Neural progenitor cell (in vitro differentiated cells): ENCODE results near the gene RS1. TPM values are rescaled to one million over a fixed set of nuclear protein-coding genes. Genes with fewer than 3 reads are reported as not detected.

Source experiments
- DNase-seq: peaks from one replicate; pipeline ENCODE4 v3.0.0-alpha.2; 2016; ENCODE audit warnings: low spot score
- H2AFZ ChIP-seq: fragments of 200-600 bp; sonication (generic); replicated peaks from 2 replicates; pipeline ENCODE4 v1.6.1; 2016; ENCODE audit warnings: antibody characterized with exemption
- H3F3A ChIP-seq: fragments of 200-600 bp; sonication (generic); 2 replicates; pipeline ENCODE4 v1.6.1; 2016; ENCODE audit warnings: antibody characterized with exemption, low read depth
- H3K27ac ChIP-seq: fragments of 200-600 bp; sonication (generic); 2 replicates; pipeline ENCODE4 v1.5.1; 2016; ENCODE audit warnings: mild to moderate bottlenecking
- H3K27me3 ChIP-seq: fragments of 200-600 bp; sonication (generic); 2 replicates; pipeline ENCODE4 v1.6.1; 2016; ENCODE audit warnings: mild to moderate bottlenecking, moderate library complexity
- H3K36me3 ChIP-seq: fragments of 200-600 bp; sonication (generic); 2 replicates; pipeline ENCODE4 v1.5.1; 2016
- H3K4me1 ChIP-seq: fragments of 200-600 bp; sonication (generic); 2 replicates; pipeline ENCODE4 v1.6.1; 2016; ENCODE audit warnings: mixed run types
- H3K4me2 ChIP-seq: fragments of 200-600 bp; sonication (generic); 2 replicates; pipeline ENCODE4 v1.6.1; 2016
- H3K4me3 ChIP-seq: fragments of 200-600 bp; sonication (generic); 2 replicates; pipeline ENCODE4 v1.5.1; 2016
- H3K79me2 ChIP-seq: fragments of 200-600 bp; sonication (generic); 2 replicates; pipeline ENCODE4 v1.6.1; 2016; ENCODE audit warnings: low read depth
- H3K9ac ChIP-seq: fragments of 200-600 bp; sonication (generic); 2 replicates; pipeline ENCODE4 v1.6.1; 2016
- H3K9me3 ChIP-seq: fragments of 200-600 bp; sonication (generic); 2 replicates; pipeline ENCODE4 v1.5.1; 2016; ENCODE audit warnings: low read depth
- H4K20me1 ChIP-seq: fragments of 200-600 bp; sonication (generic); 2 replicates; pipeline ENCODE4 v1.6.1; 2016; ENCODE audit warnings: low read depth
- H3K27ac Mint-ChIP-seq: 3 replicates; pipeline ENCODE4 v1.8.0; 2021; ENCODE audit warnings: mixed read lengths
- H3K27me3 Mint-ChIP-seq: 2 replicates; pipeline ENCODE4 v1.8.0; 2022; ENCODE audit warnings: low read depth, mild to moderate bottlenecking, inconsistent platforms, moderate library complexity, mixed read lengths; ENCODE audit not compliant: insufficient read depth
- H3K36me3 Mint-ChIP-seq: 3 replicates; pipeline ENCODE4 v1.8.0; 2021; ENCODE audit warnings: mixed read lengths
- H3K4me1 Mint-ChIP-seq: 3 replicates; pipeline ENCODE4 v1.8.0; 2021; ENCODE audit warnings: mixed read lengths
- H3K4me3 Mint-ChIP-seq: 3 replicates; pipeline ENCODE4 v1.8.0; 2021; ENCODE audit warnings: mild to moderate bottlenecking, moderate library complexity, mixed read lengths
- H3K9me3 Mint-ChIP-seq: 3 replicates; pipeline ENCODE4 v1.8.0; 2020; ENCODE audit warnings: mixed read lengths
- EZH2 ChIP-seq: fragments of 200-600 bp; sonication (generic); IDR thresholded peaks from 2 replicates; pipeline ENCODE4 v1.6.1; 2017; ENCODE audit warnings: antibody characterized with exemption, mild to moderate bottlenecking, moderate library complexity
- EZH2phosphoT487 ChIP-seq: fragments of 200-600 bp; sonication (generic); IDR thresholded peaks from 2 replicates; pipeline ENCODE4 v1.6.1; 2017; ENCODE audit warnings: antibody characterized with exemption
- total RNA-seq: library from RNA; depleted of rRNA; stranded (reverse); fragments of >200 nt; gene quantifications from 2 replicates; pipeline ENCODE4 v1.2.3, GENCODE V29; 2015; ENCODE audit warnings: low replicate concordance
- TF ChIP-seq, protein P1 (sequence below): fragments of 200-600 bp; sonication (generic); IDR thresholded peaks from 2 replicates; pipeline ENCODE4 v1.5.1; 2017; ENCODE audit warnings: antibody characterized with exemption, mild to moderate bottlenecking

Gene RS1
- total RNA-seq, 1 donor from 2014 or later = not detected

DNA sequence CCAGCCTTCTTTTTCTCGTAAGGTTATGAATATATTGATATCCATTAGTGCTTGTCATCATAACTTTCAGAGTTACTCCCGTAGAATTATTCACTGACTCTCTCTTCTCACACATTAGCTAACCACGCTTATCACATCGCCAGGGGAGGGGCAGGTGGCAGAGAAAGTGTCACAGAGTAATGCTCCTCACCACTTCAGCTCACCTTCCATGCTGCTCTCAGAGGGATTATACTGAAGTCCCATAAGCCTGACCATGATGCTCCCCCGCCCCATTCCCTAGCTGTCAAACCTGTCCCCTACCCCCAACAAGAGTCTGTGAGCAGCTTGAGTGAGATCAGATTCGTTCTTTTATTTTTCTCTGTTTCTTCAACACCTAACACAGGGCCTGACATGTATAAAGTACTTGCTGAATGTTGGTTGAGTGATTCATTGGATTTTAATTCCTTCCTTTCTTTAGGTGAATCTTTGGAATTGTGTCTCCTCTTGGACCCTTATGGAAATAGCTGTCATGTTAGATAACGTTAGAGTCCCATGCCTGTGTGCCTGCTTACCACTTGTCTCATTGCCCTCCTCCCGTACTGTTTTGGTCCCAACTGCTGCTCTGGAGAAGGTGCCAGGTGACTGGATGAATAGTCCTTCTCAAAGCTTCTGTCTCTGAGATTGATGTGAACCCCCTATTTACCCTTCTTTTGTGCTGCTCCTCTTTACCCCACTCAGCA is 55.1 kb downstream of the RS1 start:
- no peaks in the 10 kb centered on the region for H3K27me3 ChIP-seq
- H3K27me3 Mint-ChIP-seq = no peaks in the 10 kb centered on the region
- H3K4me1 ChIP-seq = no peaks in the 10 kb centered on the region
- no peak for TF ChIP-seq EZH2phosphoT487
- no peak for TF ChIP-seq EZH2
- TF ChIP-seq, protein P1, sequence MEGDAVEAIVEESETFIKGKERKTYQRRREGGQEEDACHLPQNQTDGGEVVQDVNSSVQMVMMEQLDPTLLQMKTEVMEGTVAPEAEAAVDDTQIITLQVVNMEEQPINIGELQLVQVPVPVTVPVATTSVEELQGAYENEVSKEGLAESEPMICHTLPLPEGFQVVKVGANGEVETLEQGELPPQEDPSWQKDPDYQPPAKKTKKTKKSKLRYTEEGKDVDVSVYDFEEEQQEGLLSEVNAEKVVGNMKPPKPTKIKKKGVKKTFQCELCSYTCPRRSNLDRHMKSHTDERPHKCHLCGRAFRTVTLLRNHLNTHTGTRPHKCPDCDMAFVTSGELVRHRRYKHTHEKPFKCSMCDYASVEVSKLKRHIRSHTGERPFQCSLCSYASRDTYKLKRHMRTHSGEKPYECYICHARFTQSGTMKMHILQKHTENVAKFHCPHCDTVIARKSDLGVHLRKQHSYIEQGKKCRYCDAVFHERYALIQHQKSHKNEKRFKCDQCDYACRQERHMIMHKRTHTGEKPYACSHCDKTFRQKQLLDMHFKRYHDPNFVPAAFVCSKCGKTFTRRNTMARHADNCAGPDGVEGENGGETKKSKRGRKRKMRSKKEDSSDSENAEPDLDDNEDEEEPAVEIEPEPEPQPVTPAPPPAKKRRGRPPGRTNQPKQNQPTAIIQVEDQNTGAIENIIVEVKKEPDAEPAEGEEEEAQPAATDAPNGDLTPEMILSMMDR = no peak
- H3K4me3 Mint-ChIP-seq = no peak overlapping the region
- H3K9me3 Mint-ChIP-seq = peaks cover 2% of the 10 kb centered on the region
- no peaks in the 10 kb centered on the region for H3K36me3 Mint-ChIP-seq
- no peaks in the 10 kb centered on the region for H3K9me3 ChIP-seq
- no peaks in the 10 kb centered on the region for H4K20me1 ChIP-seq
- no peak overlapping the region for H3K27ac Mint-ChIP-seq
- H2AFZ ChIP-seq = no peak overlapping the region
- H3F3A ChIP-seq = no peaks in the 10 kb centered on the region
- no peaks in the 10 kb centered on the region for H3K36me3 ChIP-seq
- no peak overlapping the region for H3K4me2 ChIP-seq
- H3K4me3 ChIP-seq = no peak overlapping the region
- peaks cover 16% of the 10 kb centered on the region for H3K4me1 Mint-ChIP-seq
- H3K9ac ChIP-seq = no peak overlapping the region
- H3K79me2 ChIP-seq = no peaks in the 10 kb centered on the region
- DNase-seq = no peak
- H3K27ac ChIP-seq = no peak overlapping the region

DNA sequence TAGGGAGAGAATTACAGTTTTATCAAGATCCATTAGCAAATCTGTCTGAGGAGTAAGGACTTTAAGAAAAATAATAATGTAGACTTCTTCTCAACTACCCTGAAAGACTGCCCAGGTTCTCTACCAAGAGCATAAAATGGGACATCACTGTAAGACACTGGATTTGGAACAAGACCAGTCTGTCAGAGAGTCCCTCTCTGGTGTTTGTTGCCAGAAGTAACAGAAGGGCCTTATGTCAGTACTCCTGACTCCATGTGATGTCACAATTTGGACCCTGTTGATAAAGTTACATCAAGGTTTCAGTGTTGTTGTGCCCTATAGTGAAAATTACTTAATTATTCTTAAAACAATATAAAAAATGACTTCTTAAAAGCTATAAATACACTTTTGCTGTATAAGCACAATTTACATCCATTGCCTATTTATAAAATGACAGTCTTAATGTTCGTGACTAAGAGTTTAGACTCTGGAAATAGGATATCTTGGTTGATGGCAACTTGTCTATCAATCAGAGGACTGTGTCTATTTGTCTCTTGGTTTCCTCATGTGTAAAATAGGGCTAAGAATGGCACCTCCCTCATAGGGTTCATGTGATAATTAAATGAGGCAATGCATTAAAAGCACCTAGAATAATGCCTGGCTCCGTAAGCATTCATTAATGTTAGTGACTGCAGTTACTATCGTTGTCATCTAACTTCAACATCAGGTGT is 57.8 kb downstream of the RS1 start:
- no peak overlapping the region for H3K27ac Mint-ChIP-seq
- H3K4me3 Mint-ChIP-seq = no peak overlapping the region
- Histone ChIP-seq H4K20me1 (no peaks in the 10 kb centered on the region), H3K9ac (no peak overlapping the region), H3K4me3 (no peak overlapping the region), H3K4me1 (no peaks in the 10 kb centered on the region), H3K9me3 (no peaks in the 10 kb centered on the region), H3K4me2 (no peak overlapping the region), H2AFZ (no peak overlapping the region), H3K36me3 (no peaks in the 10 kb centered on the region), H3F3A (no peaks in the 10 kb centered on the region), H3K79me2 (no peaks in the 10 kb centered on the region), H3K27ac (no peak overlapping the region), H3K27me3 (no peaks in the 10 kb centered on the region)
- H3K36me3 Mint-ChIP-seq = peaks cover 7% of the 10 kb centered on the region
- no peaks in the 10 kb centered on the region for H3K27me3 Mint-ChIP-seq
- DNase-seq = no peak
- TF ChIP-seq, protein P1 = no peak
- TF ChIP-seq EZH2phosphoT487 (no peak), EZH2 (no peak)
- peaks cover 2% of the 10 kb centered on the region for H3K9me3 Mint-ChIP-seq
- H3K4me1 Mint-ChIP-seq = peaks cover 8% of the 10 kb centered on the region

DNA sequence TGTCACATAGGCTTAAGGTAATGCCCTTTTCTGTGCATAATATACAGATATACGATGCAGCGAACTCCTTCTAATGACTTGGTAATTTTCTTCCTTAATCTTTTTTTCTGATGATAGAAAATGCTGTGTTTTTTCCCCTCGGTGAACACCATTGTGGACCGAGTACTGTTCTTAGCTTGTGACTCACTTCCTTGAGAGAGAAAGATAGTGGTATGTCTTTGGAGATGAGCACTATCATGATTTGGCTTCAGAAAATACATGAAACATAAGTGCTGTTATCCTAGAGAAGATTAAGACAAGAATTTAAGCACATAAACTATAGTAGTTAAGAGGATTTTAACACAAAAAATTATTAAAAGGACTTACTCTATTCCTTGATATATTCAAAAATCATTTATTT is 63.9 kb downstream of the RS1 start:
- Histone ChIP-seq H4K20me1 (no peaks in the 10 kb centered on the region), H3K36me3 (no peaks in the 10 kb centered on the region), H3K9ac (no peak overlapping the region), H3F3A (no peaks in the 10 kb centered on the region), H3K9me3 (no peaks in the 10 kb centered on the region), H3K4me1 (no peaks in the 10 kb centered on the region), H3K27me3 (no peaks in the 10 kb centered on the region), H3K79me2 (no peaks in the 10 kb centered on the region), H3K4me2 (no peak overlapping the region), H2AFZ (no peak overlapping the region), H3K27ac (no peak overlapping the region), H3K4me3 (no peak overlapping the region)
- no peak for DNase-seq
- Mint-ChIP-seq H3K4me3 (no peak overlapping the region), H3K9me3 (no peaks in the 10 kb centered on the region), H3K27me3 (peaks cover 3% of the 10 kb centered on the region), H3K36me3 (peaks cover 10% of the 10 kb centered on the region), H3K27ac (no peak overlapping the region), H3K4me1 (no peaks in the 10 kb centered on the region)
- TF ChIP-seq EZH2phosphoT487 (no peak), EZH2 (no peak)
- TF ChIP-seq, protein P1 = no peak
